NCI-H146 (cell line): Measurements from ENCODE around the gene RPS28.
"Not testable (repeated sequence)": the region's sequence is repeated elsewhere in the genome, so short reads cannot be mapped to it uniquely, and the experiment has no call there.

Experiments
- DNase-seq: peaks from one replicate; lab custom pipeline; 2025; lab: John Stamatoyannopoulos, UW

The RPS28 gene

GRCh38 chr19:8321067-8321985 lies at the start of gene RPS28, which contains the start of gene NDUFA7:
TSS of gene RPS28 (plus strand) at chr19:8321496. CDS start at chr19:8321531, 35 bp downstream.
TSS of gene NDUFA7 (minus strand) at chr19:8321375. CDS start at chr19:8321358, 17 bp downstream.
- DNase-seq = peak; percentile 90

- DNase-seq = not testable (repeated sequence)
Measured at GRCh38 chr19:8276508-8276907, 44.8 kb upstream of the RPS28 start.

- not testable (repeated sequence) for DNase-seq
Measured at GRCh38 chr19:8291337-8291736, 30.0 kb upstream of the RPS28 start.

- no peak for DNase-seq
Measured at GRCh38 chr19:8302357-8302691, 19.0 kb upstream of the RPS28 start.

GRCh38 chr19:8302734-8303133 lies 18.6 kb upstream of the RPS28 start:
- DNase-seq = no peak

- DNase-seq = no peak
Measured at GRCh38 chr19:8304841-8305621, 16.3 kb upstream of the RPS28 start.

- DNase-seq = no peak
Measured at GRCh38 chr19:8305798-8306197, 15.5 kb upstream of the RPS28 start.

GRCh38 chr19:8306235-8307054 lies 14.9 kb upstream of the RPS28 start:
- DNase-seq = no peak

- DNase-seq = no peak
Measured at GRCh38 chr19:8307400-8307964, 13.8 kb upstream of the RPS28 start.

GRCh38 chr19:8307965-8308866 lies 13.1 kb upstream of the RPS28 start, which contains the start of gene CD320:
TSS of gene CD320 (minus strand) at chr19:8308358. CDS start at chr19:8308290, 68 bp downstream.
- DNase-seq = peak; percentile 88

- DNase-seq = no peak
Measured at GRCh38 chr19:8308891-8309291, 12.4 kb upstream of the RPS28 start.

GRCh38 chr19:8310342-8311055 lies 10.8 kb upstream of the RPS28 start:
- no peak for DNase-seq

- DNase-seq = no peak
Measured at GRCh38 chr19:8311461-8312260, 9.6 kb upstream of the RPS28 start.

- not testable (repeated sequence) for DNase-seq
Measured at GRCh38 chr19:8314981-8315640, 6.2 kb upstream of the RPS28 start.

- DNase-seq = no peak
Measured at GRCh38 chr19:8316351-8317125, 4.8 kb upstream of the RPS28 start.

- DNase-seq = not testable (repeated sequence)
Measured at GRCh38 chr19:8318835-8319234, 2.5 kb upstream of the RPS28 start.

- DNase-seq = no peak
Measured at GRCh38 chr19:8319807-8320520, 1.3 kb upstream of the RPS28 start.
